ENCODE results near the gene KAZN.

DNA sequence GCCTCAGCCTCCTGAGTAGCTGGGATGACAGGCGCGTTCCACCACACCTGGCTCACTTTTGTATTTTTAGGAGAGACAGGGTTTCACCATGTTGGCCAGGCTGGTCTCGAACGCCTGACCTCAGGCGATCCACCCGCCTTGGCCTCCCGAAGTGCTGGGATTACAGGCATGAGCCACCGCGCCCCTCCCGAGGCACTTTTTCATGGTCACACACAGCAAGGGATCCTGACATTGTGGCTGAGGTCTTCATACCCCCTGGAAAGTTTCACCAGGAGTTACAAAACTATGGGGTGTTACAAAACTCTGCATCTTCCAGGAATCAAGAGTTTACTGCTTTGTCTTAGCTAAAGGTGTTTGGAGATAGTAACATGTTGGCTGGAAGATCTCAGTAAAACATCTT is 320.8 kb downstream of the KAZN start:
- TF ChIP-seq, protein P1, sequence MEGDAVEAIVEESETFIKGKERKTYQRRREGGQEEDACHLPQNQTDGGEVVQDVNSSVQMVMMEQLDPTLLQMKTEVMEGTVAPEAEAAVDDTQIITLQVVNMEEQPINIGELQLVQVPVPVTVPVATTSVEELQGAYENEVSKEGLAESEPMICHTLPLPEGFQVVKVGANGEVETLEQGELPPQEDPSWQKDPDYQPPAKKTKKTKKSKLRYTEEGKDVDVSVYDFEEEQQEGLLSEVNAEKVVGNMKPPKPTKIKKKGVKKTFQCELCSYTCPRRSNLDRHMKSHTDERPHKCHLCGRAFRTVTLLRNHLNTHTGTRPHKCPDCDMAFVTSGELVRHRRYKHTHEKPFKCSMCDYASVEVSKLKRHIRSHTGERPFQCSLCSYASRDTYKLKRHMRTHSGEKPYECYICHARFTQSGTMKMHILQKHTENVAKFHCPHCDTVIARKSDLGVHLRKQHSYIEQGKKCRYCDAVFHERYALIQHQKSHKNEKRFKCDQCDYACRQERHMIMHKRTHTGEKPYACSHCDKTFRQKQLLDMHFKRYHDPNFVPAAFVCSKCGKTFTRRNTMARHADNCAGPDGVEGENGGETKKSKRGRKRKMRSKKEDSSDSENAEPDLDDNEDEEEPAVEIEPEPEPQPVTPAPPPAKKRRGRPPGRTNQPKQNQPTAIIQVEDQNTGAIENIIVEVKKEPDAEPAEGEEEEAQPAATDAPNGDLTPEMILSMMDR (IDR thresholded peaks at IDR 0.05; ENCODE audit: low read length), result no peak
- no peak for TF ChIP-seq EZH2 (IDR thresholded peaks at IDR 0.05; ENCODE audit: borderline replicate concordance, low read length)
